Measurements from ENCODE around the gene KCNG2. TPM values are rescaled to one million over a fixed set of nuclear protein-coding genes. Genes with fewer than 3 reads are reported as not detected.

KCNG2 gene
- total and polyA plus RNA-seq, 2 of the 4 experiments (the other 2 are of a cell fraction): not detected

DNA sequence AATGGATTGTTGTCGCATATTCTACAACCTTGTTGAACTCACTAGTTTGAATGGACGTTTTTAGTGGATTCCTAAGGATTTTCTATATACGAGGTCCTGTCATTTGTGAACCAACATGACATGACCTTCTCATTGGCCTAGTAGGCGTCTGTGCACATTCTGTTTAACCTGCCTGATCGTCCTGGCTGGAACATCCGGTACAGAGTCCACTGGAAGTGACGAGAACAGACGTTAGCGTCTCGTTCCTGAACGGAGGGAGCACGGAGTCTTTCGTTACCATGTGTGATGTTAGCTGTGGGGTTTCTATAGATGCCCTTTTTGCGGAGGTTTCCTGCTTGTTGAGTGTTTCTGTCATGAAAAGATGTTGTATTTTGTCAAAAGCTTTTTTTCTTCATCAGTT lies 91.8 kb downstream of the KCNG2 start:
- in situ Hi-C loops (cut with MboI; ENCODE audit: low sequenced_read_pairs) (no loop called here), intact Hi-C loops (cut with micrococcal nuclease) (no loop called here), dilution Hi-C loops (cut with HindIII; ENCODE audit: low sequenced_read_pairs, unreplicated experiment) (no loop called here)
- H3K9me1 ChIP-seq (ENCODE audit: insufficient read depth, low read length): no peaks in the 10 kb centered on the region
- no peak overlapping the region for H3K14ac ChIP-seq (replicated peaks; ENCODE audit: low read depth, low read length)
- POLR2A ChIA-PET (ENCODE audit: unreplicated experiment): no interaction called here
- H2BK120ac ChIP-seq (ENCODE audit: low read depth, low read length): no peak overlapping the region
- H3K27ac ChIP-seq (ENCODE audit: insufficient read depth, low read length): no peak overlapping the region
- no peaks in the 10 kb centered on the region for H4K20me1 ChIP-seq (ENCODE audit: insufficient read depth, low read length)
- H2AK9ac ChIP-seq (replicated peaks; ENCODE audit: low read depth, low read length, poor library complexity): no peak overlapping the region
- no peak overlapping the region for H2BK5ac ChIP-seq (ENCODE audit: low read depth, low read length, poor library complexity, severe bottlenecking)
- ATAC-seq (ENCODE audit: low read depth) (no peak), DNase-seq (no peak)
- H3K4me3 ChIP-seq (ENCODE audit: insufficient read depth, low read depth, low read length): no peak overlapping the region
- WGBS, 2 experiments (ENCODE audit: extremely low coverage in 2 of 2, insufficient read length in 1 of 2): 88% methylated on average over 3 of the region's 14 CpGs; no CpG with 5 or more reads in 1 of the 2 experiments
- no peak overlapping the region for H3K4me2 ChIP-seq (ENCODE audit: low read depth, low read length)
- no peaks in the 10 kb centered on the region for H3K36me3 ChIP-seq (ENCODE audit: control insufficient read depth, insufficient read depth, low read length)
- no peak overlapping the region for H4K91ac ChIP-seq (ENCODE audit: insufficient read depth, low read depth, low read length)
- H3K27me3 ChIP-seq (ENCODE audit: control insufficient read depth, insufficient read depth, low read length): no peaks in the 10 kb centered on the region
- no peak overlapping the region for H3K9ac ChIP-seq (ENCODE audit: low read depth, low read length)
- no TSS peak for BruUV-seq (replicated peaks)
- no peaks in the 10 kb centered on the region for H3K79me1 ChIP-seq (ENCODE audit: low read depth in 1 of 2, low read length in 2 of 2)
- no peak for TF ChIP-seq CEBPB (IDR thresholded peaks at IDR 0.05; ENCODE audit: low read depth, low read length)
- TF ChIP-seq, protein P1, sequence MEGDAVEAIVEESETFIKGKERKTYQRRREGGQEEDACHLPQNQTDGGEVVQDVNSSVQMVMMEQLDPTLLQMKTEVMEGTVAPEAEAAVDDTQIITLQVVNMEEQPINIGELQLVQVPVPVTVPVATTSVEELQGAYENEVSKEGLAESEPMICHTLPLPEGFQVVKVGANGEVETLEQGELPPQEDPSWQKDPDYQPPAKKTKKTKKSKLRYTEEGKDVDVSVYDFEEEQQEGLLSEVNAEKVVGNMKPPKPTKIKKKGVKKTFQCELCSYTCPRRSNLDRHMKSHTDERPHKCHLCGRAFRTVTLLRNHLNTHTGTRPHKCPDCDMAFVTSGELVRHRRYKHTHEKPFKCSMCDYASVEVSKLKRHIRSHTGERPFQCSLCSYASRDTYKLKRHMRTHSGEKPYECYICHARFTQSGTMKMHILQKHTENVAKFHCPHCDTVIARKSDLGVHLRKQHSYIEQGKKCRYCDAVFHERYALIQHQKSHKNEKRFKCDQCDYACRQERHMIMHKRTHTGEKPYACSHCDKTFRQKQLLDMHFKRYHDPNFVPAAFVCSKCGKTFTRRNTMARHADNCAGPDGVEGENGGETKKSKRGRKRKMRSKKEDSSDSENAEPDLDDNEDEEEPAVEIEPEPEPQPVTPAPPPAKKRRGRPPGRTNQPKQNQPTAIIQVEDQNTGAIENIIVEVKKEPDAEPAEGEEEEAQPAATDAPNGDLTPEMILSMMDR (conservative IDR thresholded peaks at IDR 0.05; ENCODE audit: low read depth, low read length): no peak
- no peak overlapping the region for H3K18ac ChIP-seq (ENCODE audit: low read depth, low read length)
- H3K9me3 ChIP-seq (ENCODE audit: control insufficient read depth, insufficient read depth, low read length): peaks cover 33% of the 10 kb centered on the region
- no peak overlapping the region for H4K8ac ChIP-seq (ENCODE audit: low read depth in 2 of 2, low read length in 2 of 2)
- no peak overlapping the region for H3K56ac ChIP-seq (ENCODE audit: extremely low read depth, insufficient read depth, low read length)
- no peak overlapping the region for H2AFZ ChIP-seq (replicated peaks; ENCODE audit: low read length, poor library complexity)
- CTCF ChIA-PET: no interaction called here
- no peak overlapping the region for H2BK15ac ChIP-seq (ENCODE audit: low read depth, low read length)
- H3K4me1 ChIP-seq (ENCODE audit: control insufficient read depth, insufficient read depth, low read length): no peaks in the 10 kb centered on the region
- H4K5ac ChIP-seq (ENCODE audit: low read depth, low read length): no peak overlapping the region
- H2AK5ac ChIP-seq (ENCODE audit: low read depth, low read length): no peak overlapping the region
- H3K4ac ChIP-seq (ENCODE audit: low read depth, low read length): no peak overlapping the region
- no peak overlapping the region for H2BK20ac ChIP-seq (ENCODE audit: low read depth, low read length)
- H3K23ac ChIP-seq (ENCODE audit: low read depth, low read length): no peak overlapping the region

Data from IMR-90 (cell line).